H9 (cell line): Measurements from ENCODE around the gene CA12. TPM values are rescaled to one million over a fixed set of nuclear protein-coding genes. Genes with fewer than 3 reads are reported as not detected.

Source experiments
- DNase-seq: peaks from one replicate; pipeline ENCODE4 v3.0.0-alpha.2; 2017
- H2AFZ ChIP-seq: one replicate; pipeline ENCODE4 v1.6.1; 2013; ENCODE audit warnings: mild to moderate bottlenecking, low read length, control low read depth, moderate library complexity
- H2AK5ac ChIP-seq: 2 replicates; pipeline ENCODE4 v1.6.1; 2013; ENCODE audit warnings: low read length, control low read depth, mixed read lengths; ENCODE audit not compliant: insufficient read length
- H2BK120ac ChIP-seq: one replicate; pipeline ENCODE4 v1.6.1; 2013; ENCODE audit warnings: low read depth, mild to moderate bottlenecking, low read length, control low read depth, inconsistent platforms; ENCODE audit not compliant: poor library complexity, severe bottlenecking
- H2BK12ac ChIP-seq: 2 replicates; pipeline ENCODE4 v1.6.1; 2013; ENCODE audit warnings: low read length, control low read depth, mixed read lengths, low read depth; ENCODE audit not compliant: insufficient read length
- H2BK15ac ChIP-seq: 2 replicates; pipeline ENCODE4 v1.6.1; 2013; ENCODE audit warnings: low read depth, low read length, control low read depth
- H2BK20ac ChIP-seq: one replicate; pipeline ENCODE4 v1.6.1; 2013; ENCODE audit warnings: low read depth, mild to moderate bottlenecking, low read length, control low read depth, inconsistent platforms; ENCODE audit not compliant: poor library complexity, severe bottlenecking
- H2BK5ac ChIP-seq: 2 replicates; pipeline ENCODE4 v1.6.1; 2013; ENCODE audit warnings: low read length, control low read depth, mixed read lengths; ENCODE audit not compliant: insufficient read length
- H3K14ac ChIP-seq: 2 replicates; pipeline ENCODE4 v1.6.1; 2013; ENCODE audit warnings: low read length, control low read depth; ENCODE audit not compliant: insufficient read depth
- H3K18ac ChIP-seq: 2 replicates; pipeline ENCODE4 v1.6.1; 2013; ENCODE audit warnings: low read depth, mild to moderate bottlenecking, mixed read lengths, low read length, control low read depth; ENCODE audit not compliant: insufficient read length
- H3K23ac ChIP-seq: 2 replicates; pipeline ENCODE4 v1.6.1; 2013; ENCODE audit warnings: low read length, control low read depth, mixed read lengths, low read depth; ENCODE audit not compliant: insufficient read length
- H3K23me2 ChIP-seq: 2 replicates; pipeline ENCODE4 v1.6.1; 2013; ENCODE audit warnings: low read depth, mild to moderate bottlenecking, mixed read lengths, low read length, control low read depth; ENCODE audit not compliant: insufficient read length, poor library complexity, severe bottlenecking
- H3K27ac ChIP-seq: 2 replicates; pipeline ENCODE4 v1.5.1; 2013; ENCODE audit warnings: low read length, control low read depth, mixed read lengths, low read depth; ENCODE audit not compliant: insufficient read length
- H3K27me3 ChIP-seq: 2 replicates; pipeline ENCODE4 v1.6.1; 2013; ENCODE audit warnings: low read length, control low read depth, inconsistent platforms; ENCODE audit not compliant: insufficient read depth
- H3K4ac ChIP-seq: 2 replicates; pipeline ENCODE4 v1.6.1; 2013; ENCODE audit warnings: low read depth, mild to moderate bottlenecking, control low read depth, inconsistent platforms, low read length, moderate library complexity
- H3K4me1 ChIP-seq: 2 replicates; pipeline ENCODE4 v1.6.1; 2013; ENCODE audit warnings: low read length, control low read depth, inconsistent platforms; ENCODE audit not compliant: insufficient read depth
- H3K4me2 ChIP-seq: 2 replicates; pipeline ENCODE4 v1.6.1; 2013; ENCODE audit warnings: low read length, control low read depth, mixed read lengths; ENCODE audit not compliant: insufficient read length, insufficient read depth
- H3K56ac ChIP-seq: 2 replicates; pipeline ENCODE4 v1.6.1; 2013; ENCODE audit warnings: low read depth, mild to moderate bottlenecking, mixed read lengths, low read length, control low read depth; ENCODE audit not compliant: insufficient read length
- H3K79me1 ChIP-seq: 2 replicates; pipeline ENCODE4 v1.6.1; 2013; ENCODE audit warnings: low read depth, mild to moderate bottlenecking, moderate library complexity, low read length, control low read depth, inconsistent platforms; ENCODE audit not compliant: insufficient read depth, poor library complexity, severe bottlenecking
- H3K79me2 ChIP-seq: 2 replicates; pipeline ENCODE4 v1.6.1; 2013; ENCODE audit warnings: low read length, control low read depth, inconsistent platforms; ENCODE audit not compliant: insufficient read depth
- H3K9ac ChIP-seq: 2 replicates; pipeline ENCODE4 v1.6.1; 2013; ENCODE audit warnings: low read length, control low read depth, mixed read lengths; ENCODE audit not compliant: insufficient read length; ENCODE audit errors: extremely low read depth
- H3K9me3 ChIP-seq: one replicate; pipeline ENCODE4 v1.6.1; 2013; ENCODE audit warnings: low read depth, low read length, inconsistent platforms; ENCODE audit not compliant: control insufficient read depth
- H3T11ph ChIP-seq: one replicate; pipeline ENCODE4 v1.6.1; 2013; ENCODE audit warnings: mild to moderate bottlenecking, low read length, control low read depth, inconsistent platforms
- H4K20me1 ChIP-seq: one replicate; pipeline ENCODE4 v1.6.1; 2013; ENCODE audit not compliant: control insufficient read depth, insufficient read length, insufficient read depth
- H4K5ac ChIP-seq: 2 replicates; pipeline ENCODE4 v1.6.1; 2013; ENCODE audit warnings: low read depth, mild to moderate bottlenecking, mixed read lengths, low read length, control low read depth; ENCODE audit not compliant: insufficient read length
- H4K8ac ChIP-seq: replicated peaks from 2 replicates; pipeline ENCODE4 v1.6.1; 2013; ENCODE audit warnings: low read length, control low read depth, mixed read lengths, low read depth; ENCODE audit not compliant: insufficient read length
- H4K91ac ChIP-seq: 2 replicates; pipeline ENCODE4 v1.6.1; 2013; ENCODE audit warnings: low read depth, mild to moderate bottlenecking, moderate library complexity, mixed read lengths, low read length, control low read depth; ENCODE audit not compliant: insufficient read length
- H3K27ac Mint-ChIP-seq, 3 experiments: 2 replicates in 2 of 3; 3 replicates in 1 of 3; pipeline ENCODE4 v1.8.0; 2020 to 2021; ENCODE audit warnings: mixed read lengths in 3 of 3, mild to moderate bottlenecking in 1 of 3, moderate library complexity in 1 of 3
- H3K27me3 Mint-ChIP-seq: 2 replicates; pipeline ENCODE4 v1.8.0; 2021; ENCODE audit warnings: low read depth, mild to moderate bottlenecking, moderate library complexity, mixed read lengths
- H3K36me3 Mint-ChIP-seq, 3 experiments: 2 replicates in 2 of 3; 3 replicates in 1 of 3; pipeline ENCODE4 v1.8.0; 2020 to 2021; ENCODE audit warnings: low read depth in 3 of 3, mixed read lengths in 3 of 3; ENCODE audit not compliant: insufficient read depth in 1 of 3
- H3K4me1 Mint-ChIP-seq, 2 experiments: 2 replicates each; pipeline ENCODE4 v1.8.0; 2020; ENCODE audit warnings: mixed read lengths in 2 of 2
- H3K4me3 Mint-ChIP-seq, 2 experiments: 2 replicates in 1 of 2; 3 replicates in 1 of 2; pipeline ENCODE4 v1.8.0; 2020 to 2021; ENCODE audit warnings: mild to moderate bottlenecking in 2 of 2, mixed read lengths in 2 of 2, moderate library complexity in 1 of 2
- H3K9me3 Mint-ChIP-seq, 2 experiments: 2 replicates in 1 of 2; 3 replicates in 1 of 2; pipeline ENCODE4 v1.8.0; 2020; ENCODE audit warnings: mild to moderate bottlenecking in 2 of 2, mixed read lengths in 2 of 2, moderate library complexity in 1 of 2
- CTCF ChIP-seq: fragments of 200-600 bp; sonication (generic); conservative IDR thresholded peaks from 3 replicates; pipeline ENCODE4 v1.8.0; 2021; ENCODE audit warnings: antibody characterized with exemption, mild to moderate bottlenecking
- total RNA-seq: library from RNA; stranded (reverse); gene quantifications from 2 replicates; pipeline ENCODE4 v1.2.1, GENCODE V29; 2021

Gene CA12
- total RNA-seq, 1 experiment from 2014 or later: 0.68 TPM

GRCh38 chr15:63338170-63338569, 43.5 kb downstream of the CA12 start:
- no peak overlapping the region for H3K27ac Mint-ChIP-seq
- Histone ChIP-seq H4K91ac (no peak overlapping the region), H3K23me2 (peaks cover 6% of the 10 kb centered on the region), H4K8ac (no peak overlapping the region), H3K79me1 (no peaks in the 10 kb centered on the region), H3K23ac (no peak overlapping the region), H3K18ac (no peak overlapping the region), H3K9me3 (no peaks in the 10 kb centered on the region), H3K4ac (no peak overlapping the region), H2BK12ac (no peak overlapping the region), H3K4me2 (no peak overlapping the region), H3K79me2 (no peaks in the 10 kb centered on the region), H2BK5ac (no peak overlapping the region), H2BK20ac (no peak overlapping the region), H4K5ac (no peak overlapping the region), H4K20me1 (no peaks in the 10 kb centered on the region), H3K27ac (no peak overlapping the region), H2BK120ac (no peak overlapping the region), H2BK15ac (no peak overlapping the region), H3K4me1 (peaks cover 16% of the 10 kb centered on the region), H3K9ac (no peak overlapping the region), H3K27me3 (no peaks in the 10 kb centered on the region), H2AFZ (no peak overlapping the region), H3K14ac (no peak overlapping the region), H3K56ac (no peak overlapping the region), H3T11ph (no peak overlapping the region), H2AK5ac (no peak overlapping the region)
- peaks cover 6% of the 10 kb centered on the region for H3K27me3 Mint-ChIP-seq
- H3K4me1 Mint-ChIP-seq: peaks cover 45 to 46% of the 10 kb centered on the region in 2 experiments
- H3K36me3 Mint-ChIP-seq: no peaks in the 10 kb centered on the region
- TF ChIP-seq CTCF: no peak
- no peak for DNase-seq
- no peak overlapping the region for H3K4me3 Mint-ChIP-seq
- H3K9me3 Mint-ChIP-seq: no peaks in the 10 kb centered on the region
